Measurements from ENCODE around the gene SOX6. TPM values are rescaled to one million over a fixed set of nuclear protein-coding genes. Genes with fewer than 3 reads are reported as not detected.

The SOX6 gene
- total and polyA plus RNA-seq, 2 of the 13 experiments (the other 11 are each of a cell fraction or from before 2014, with no cell fraction given): 2.6 to 11.2 TPM

- Histone ChIP-seq H3K9me3 (ENCODE audit: low read length) (no peaks in the 10 kb centered on the region), H2AFZ (ENCODE audit: low read length) (no peak overlapping the region), H3K27ac (ENCODE audit: extremely low read length, insufficient read depth, low read length) (no peak overlapping the region), H3K36me3 (replicated peaks in 1 of 2; ENCODE audit: control insufficient read depth in 1 of 2, insufficient read depth in 2 of 2, low read length in 2 of 2) (no peaks in the 10 kb centered on the region), H3K9ac (ENCODE audit: insufficient read depth, low read depth, low read length) (no peak overlapping the region), H3K27me3 (ENCODE audit: control insufficient read depth in 1 of 2, insufficient read depth in 2 of 2, low read length in 2 of 2) (no peaks in the 10 kb centered on the region), H3K4me2 (ENCODE audit: low read depth, low read length) (no peak overlapping the region), H3K79me2 (ENCODE audit: insufficient read depth, low read length) (no peaks in the 10 kb centered on the region), H3K4me3 (replicated peaks in 1 of 3; ENCODE audit: insufficient read depth in 1 of 3, low read depth in 2 of 3, low read length in 3 of 3) (no peak overlapping the region), H3K4me1 (ENCODE audit: insufficient read depth, low read length) (peaks cover 10% of the 10 kb centered on the region), H4K20me1 (ENCODE audit: insufficient read depth, low read length) (no peaks in the 10 kb centered on the region)
- in situ Hi-C loops (cut with HindIII; ENCODE audit: extremely low pct_ligation_motif_present, low pct_unique_long_range_greater_than_20kb) (no loop called here), intact Hi-C loops (cut with micrococcal nuclease; ENCODE audit: unreplicated experiment) (no loop called here)
- TF ChIP-seq NBN (conservative IDR thresholded peaks at IDR 0.05) (no peak), NKX3-1 (CRISPR knock-in tag; IDR thresholded peaks at IDR 0.05) (no peak), ZNF850 (CRISPR knock-in tag; conservative IDR thresholded peaks at IDR 0.05) (no peak)
- TF ChIP-seq, protein P1, sequence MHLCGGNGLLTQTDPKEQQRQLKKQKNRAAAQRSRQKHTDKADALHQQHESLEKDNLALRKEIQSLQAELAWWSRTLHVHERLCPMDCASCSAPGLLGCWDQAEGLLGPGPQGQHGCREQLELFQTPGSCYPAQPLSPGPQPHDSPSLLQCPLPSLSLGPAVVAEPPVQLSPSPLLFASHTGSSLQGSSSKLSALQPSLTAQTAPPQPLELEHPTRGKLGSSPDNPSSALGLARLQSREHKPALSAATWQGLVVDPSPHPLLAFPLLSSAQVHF (CRISPR knock-in tag; IDR thresholded peaks at IDR 0.05): no peak
- ChIA-PET CTCF (ENCODE audit: low intra/inter-chr PET ratio, low total read pairs) (no interaction called here), POLR2A (no interaction called here)
- WGBS (ENCODE audit: low lambda C conversion rate): 65% methylated on average over 2 of the region's 2 CpGs
- DNase-seq (ENCODE audit: low spot score) (no peak), ATAC-seq (no peak), FAIRE-seq (no peak)
- BruUV-seq (replicated peaks): no TSS peak
Observed at GRCh38 chr11:16171882-16172281, 184.5 kb downstream of the SOX6 start.

DNA sequence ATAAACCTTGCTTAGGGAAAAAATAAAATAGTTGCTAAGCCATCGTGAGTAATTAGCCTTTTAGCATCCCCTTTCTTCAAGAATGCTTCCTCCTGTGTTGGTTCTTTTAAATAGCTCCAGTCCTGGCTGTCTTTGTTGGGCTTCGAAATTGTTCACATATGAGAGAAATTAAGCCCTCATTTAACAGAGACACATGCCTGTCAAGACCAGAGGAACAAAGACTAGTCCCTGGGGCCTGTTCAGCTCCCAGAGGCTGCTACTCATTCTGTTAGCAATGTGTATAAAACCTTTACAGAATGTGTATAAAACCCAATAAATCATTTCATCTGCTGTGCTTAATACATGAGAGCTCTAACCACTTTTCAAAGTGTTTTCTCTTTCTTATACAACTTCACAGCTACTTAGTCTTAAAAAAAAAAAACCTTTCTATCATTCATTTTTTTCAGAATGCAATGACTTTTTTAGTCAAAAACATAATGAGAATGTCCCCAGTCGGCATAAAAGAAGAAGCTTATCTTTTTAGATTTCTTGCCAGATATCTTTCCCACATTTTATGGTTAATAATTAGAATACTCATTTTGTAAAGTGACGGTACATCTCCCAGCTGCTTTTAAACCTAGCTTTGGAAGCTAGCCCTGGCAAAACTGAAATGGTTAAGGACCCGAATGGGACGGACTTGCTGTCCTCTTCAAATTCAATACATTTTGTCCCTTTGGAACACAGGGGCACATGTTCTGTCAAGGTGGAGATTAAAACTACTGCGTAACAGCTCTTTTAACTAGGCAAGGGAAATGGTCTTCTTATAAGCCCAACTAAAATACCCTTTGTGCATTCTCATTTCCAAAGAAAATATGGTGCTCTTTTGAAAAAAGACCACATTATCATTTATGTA lies 186.1 kb downstream of the SOX6 start:
- H3K9ac ChIP-seq (ENCODE audit: insufficient read depth, low read depth, low read length): no peak overlapping the region

More for the DNA sequence above, 186.1 kb downstream of the SOX6 start:
- no TSS peak for BruUV-seq (replicated peaks)
- no peak for ATAC-seq
- Histone ChIP-seq H3K9me3 (ENCODE audit: low read length) (no peaks in the 10 kb centered on the region), H3K4me3 (replicated peaks in 1 of 3; ENCODE audit: insufficient read depth in 1 of 3, low read depth in 2 of 3, low read length in 3 of 3) (no peak overlapping the region), H3K36me3 (replicated peaks in 1 of 2; ENCODE audit: control insufficient read depth in 1 of 2, insufficient read depth in 2 of 2, low read length in 2 of 2) (no peaks in the 10 kb centered on the region), H3K79me2 (ENCODE audit: insufficient read depth, low read length) (no peaks in the 10 kb centered on the region), H2AFZ (ENCODE audit: low read length) (no peak overlapping the region), H3K4me1 (ENCODE audit: insufficient read depth, low read length) (peaks cover 10% of the 10 kb centered on the region), H3K4me2 (ENCODE audit: low read depth, low read length) (no peak overlapping the region), H4K20me1 (ENCODE audit: insufficient read depth, low read length) (no peaks in the 10 kb centered on the region), H3K27me3 (ENCODE audit: control insufficient read depth in 1 of 2, insufficient read depth in 2 of 2, low read length in 2 of 2) (no peaks in the 10 kb centered on the region), H3K27ac (ENCODE audit: extremely low read length, insufficient read depth, low read length) (no peak overlapping the region)
- intact Hi-C loops (cut with micrococcal nuclease; ENCODE audit: unreplicated experiment): no loop called here
- TF ChIP-seq MAFK (conservative IDR thresholded peaks at IDR 0.05 in 1 of 2, IDR thresholded peaks at IDR 0.05 in 1 of 2; ENCODE audit: low read length in 2 of 2) (peak in 1 of 2 experiments; percentile 35; a peak in 1 of 4 replicates), ZNF160 (CRISPR knock-in tag; IDR thresholded peaks at IDR 0.05) (no peak), MAFF (IDR thresholded peaks at IDR 0.05; ENCODE audit: low read depth, low read length) (0 out of 2 replicates have a peak, but pooled peaks have one; percentile 3), ZNF17 (CRISPR knock-in tag; IDR thresholded peaks at IDR 0.05) (no peak)
- TF ChIP-seq, protein P2, sequence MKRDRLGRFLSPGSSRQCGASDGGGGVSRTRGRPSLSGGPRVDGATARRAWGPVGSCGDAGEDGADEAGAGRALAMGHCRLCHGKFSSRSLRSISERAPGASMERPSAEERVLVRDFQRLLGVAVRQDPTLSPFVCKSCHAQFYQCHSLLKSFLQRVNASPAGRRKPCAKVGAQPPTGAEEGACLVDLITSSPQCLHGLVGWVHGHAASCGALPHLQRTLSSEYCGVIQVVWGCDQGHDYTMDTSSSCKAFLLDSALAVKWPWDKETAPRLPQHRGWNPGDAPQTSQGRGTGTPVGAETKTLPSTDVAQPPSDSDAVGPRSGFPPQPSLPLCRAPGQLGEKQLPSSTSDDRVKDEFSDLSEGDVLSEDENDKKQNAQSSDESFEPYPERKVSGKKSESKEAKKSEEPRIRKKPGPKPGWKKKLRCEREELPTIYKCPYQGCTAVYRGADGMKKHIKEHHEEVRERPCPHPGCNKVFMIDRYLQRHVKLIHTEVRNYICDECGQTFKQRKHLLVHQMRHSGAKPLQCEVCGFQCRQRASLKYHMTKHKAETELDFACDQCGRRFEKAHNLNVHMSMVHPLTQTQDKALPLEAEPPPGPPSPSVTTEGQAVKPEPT (CRISPR knock-in tag; IDR thresholded peaks at IDR 0.05; ENCODE audit: low read depth): no peak
- WGBS (ENCODE audit: low lambda C conversion rate): 44% methylated on average over 7 of the region's 7 CpGs
- POLR2A ChIA-PET: interaction anchor here (1.1 to 1.3 kb wide), 2 partner anchors 14 to 16 kb away, joined by 3 read pairs; no protein-coding TSS in a partner anchor
- no peak for DNase-seq (ENCODE audit: low spot score)
- in situ Hi-C loops (cut with HindIII; ENCODE audit: extremely low pct_ligation_motif_present, low pct_unique_long_range_greater_than_20kb): no loop called here
- FAIRE-seq: no peak
- CTCF ChIA-PET (ENCODE audit: low intra/inter-chr PET ratio, low total read pairs): no interaction called here
